ENCODE data around the gene GP9.

GP9 gene

GRCh38 chr3:129095285-129095684, 34.7 kb downstream of the GP9 start:
- no peaks in the 10 kb centered on the region for H3K9me3 ChIP-seq
- H3K27me3 ChIP-seq = no peaks in the 10 kb centered on the region
- intact Hi-C loops (cut with DNase I; ENCODE audit: low total_unique reads) = loop anchor here (10.0 kb wide), 1 partner anchor 60 kb away; no protein-coding TSS in a partner anchor
- H3K4me1 ChIP-seq = no peaks in the 10 kb centered on the region
- no peak overlapping the region for H3K27ac ChIP-seq
- no peak for TF ChIP-seq CTCF (IDR thresholded peaks at IDR 0.05)
- no peak for DNase-seq
- peaks cover 12 to 63% (median 27%) of the 10 kb centered on the region in 3 donors for H3K36me3 ChIP-seq
- H3K4me3 ChIP-seq = no peak overlapping the region

- no peak for DNase-seq
- intact Hi-C loops (cut with DNase I; ENCODE audit: low total_unique reads) = loop anchor here (10.0 kb wide), 1 partner anchor 125 kb away; no protein-coding TSS in a partner anchor
- no peaks in the 10 kb centered on the region for H3K27me3 ChIP-seq
- no peak for TF ChIP-seq CTCF (IDR thresholded peaks at IDR 0.05)
- no peaks in the 10 kb centered on the region for H3K9me3 ChIP-seq
- no peaks in the 10 kb centered on the region for H3K4me1 ChIP-seq
- H3K27ac ChIP-seq = no peak overlapping the region
- no peak overlapping the region for H3K4me3 ChIP-seq
- peaks cover 0 to 32% (median under 1%) of the 10 kb centered on the region in 3 donors for H3K36me3 ChIP-seq
Observed at GRCh38 chr3:129100274-129100673, 39.7 kb downstream of the GP9 start.

GRCh38 chr3:129101370-129102138, 41.0 kb downstream of the GP9 start:
- peaks cover 0 to 27% (median 0%) of the 10 kb centered on the region in 3 donors for H3K36me3 ChIP-seq
- TF ChIP-seq CTCF (IDR thresholded peaks at IDR 0.05) = no peak
- no peaks in the 10 kb centered on the region for H3K9me3 ChIP-seq
- H3K27me3 ChIP-seq = no peaks in the 10 kb centered on the region
- DNase-seq = no peak
- H3K4me3 ChIP-seq = no peak overlapping the region
- no peak overlapping the region for H3K27ac ChIP-seq
- intact Hi-C loops (cut with DNase I; ENCODE audit: low total_unique reads) = loop anchor here (10.0 kb wide), 1 partner anchor 127 kb away; no protein-coding TSS in a partner anchor
- H3K4me1 ChIP-seq = peaks cover 0 to 4% (median 0%) of the 10 kb centered on the region in 4 donors

- peaks cover 0 to 10% (median 0%) of the 10 kb centered on the region in 4 donors for H3K4me1 ChIP-seq
- H3K4me3 ChIP-seq = no peak overlapping the region
- peaks cover 0 to 43% (median 7%) of the 10 kb centered on the region in 3 donors for H3K36me3 ChIP-seq
- no peak overlapping the region for H3K27ac ChIP-seq
- TF ChIP-seq CTCF (IDR thresholded peaks at IDR 0.05) = no peak
- intact Hi-C loops (cut with DNase I; ENCODE audit: low total_unique reads) = loop anchor here (10.0 kb wide), 1 partner anchor 128 kb away; no protein-coding TSS in a partner anchor
- no peaks in the 10 kb centered on the region for H3K9me3 ChIP-seq
- DNase-seq = no peak
- no peaks in the 10 kb centered on the region for H3K27me3 ChIP-seq
Observed at GRCh38 chr3:129103296-129103695, 42.7 kb downstream of the GP9 start.

- Histone ChIP-seq H3K27me3 (no peaks in the 10 kb centered on the region), H3K27ac (no peak overlapping the region), H3K4me1 (peaks cover 0 to 10% (median 0%) of the 10 kb centered on the region in 4 donors), H3K36me3 (peaks cover 0 to 44% (median 11%) of the 10 kb centered on the region in 3 donors), H3K4me3 (no peak overlapping the region), H3K9me3 (no peaks in the 10 kb centered on the region)
- intact Hi-C loops (cut with DNase I; ENCODE audit: low total_unique reads) = loop anchor here (10.0 kb wide), 1 partner anchor 129 kb away; no protein-coding TSS in a partner anchor
- no peak for DNase-seq
- TF ChIP-seq CTCF (IDR thresholded peaks at IDR 0.05) = no peak
Observed at GRCh38 chr3:129104051-129104450, 43.5 kb downstream of the GP9 start.

All from tibial artery (tissue), 4 donors.